GM18507 (cell line): ENCODE results near the gene HNRNPH1.

Source experiments
- DNase-seq: peaks from one replicate; pipeline ENCODE4 v3.0.0; 2011; ENCODE audit warnings: low read depth; ENCODE audit not compliant: insufficient read length; ENCODE audit errors: extremely low spot score
- FAIRE-seq: peaks from 2 replicates; lab custom pipeline; 2011; peaks lifted over from hg19 to GRCh38; lab: Jason Lieb, UNC

HNRNPH1 gene

GRCh38 chr5:179624841-179625271, 1.4 kb upstream of the HNRNPH1 start:
- no peak for FAIRE-seq
- DNase-seq, result no peak

GRCh38 chr5:179623906-179624741, 653 bp upstream of the HNRNPH1 start:
- FAIRE-seq (no peak), DNase-seq (no peak)

- no peak for FAIRE-seq
- no peak for DNase-seq
These were observed 1.8 kb downstream of the HNRNPH1 start for GRCh38 chr5:179621551-179622214.

DNA sequence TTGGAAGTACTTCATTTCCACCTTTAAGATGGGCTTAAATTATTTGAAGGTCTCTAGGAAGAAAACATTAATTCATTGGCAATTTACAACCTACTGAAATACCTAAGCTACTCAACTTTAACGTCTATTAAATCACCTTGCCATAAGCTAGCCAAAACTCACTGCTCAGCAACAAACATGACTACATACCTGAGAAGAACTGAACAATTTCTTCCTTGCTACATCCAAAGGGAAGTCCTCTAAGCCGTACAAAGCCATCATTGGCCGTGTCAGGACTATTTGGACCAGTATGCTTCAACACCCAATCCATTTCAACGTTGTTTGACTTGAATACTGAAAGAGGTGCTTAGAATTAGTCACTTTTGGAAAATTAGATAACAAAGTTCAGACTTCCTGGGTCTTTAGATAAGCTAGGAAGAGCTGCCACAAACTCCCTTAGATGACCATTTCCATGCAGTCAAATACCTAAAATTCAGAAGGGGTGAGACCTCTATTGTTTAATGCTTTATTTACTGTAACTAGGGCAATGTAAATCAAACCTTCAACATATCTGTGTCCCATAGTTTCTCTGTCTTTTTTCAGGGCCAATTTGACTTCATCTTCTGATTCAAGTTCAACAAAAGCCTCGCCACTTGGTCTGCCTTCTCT, 2.6 kb downstream of the HNRNPH1 start:
- FAIRE-seq (no peak), DNase-seq (no peak)

DNA sequence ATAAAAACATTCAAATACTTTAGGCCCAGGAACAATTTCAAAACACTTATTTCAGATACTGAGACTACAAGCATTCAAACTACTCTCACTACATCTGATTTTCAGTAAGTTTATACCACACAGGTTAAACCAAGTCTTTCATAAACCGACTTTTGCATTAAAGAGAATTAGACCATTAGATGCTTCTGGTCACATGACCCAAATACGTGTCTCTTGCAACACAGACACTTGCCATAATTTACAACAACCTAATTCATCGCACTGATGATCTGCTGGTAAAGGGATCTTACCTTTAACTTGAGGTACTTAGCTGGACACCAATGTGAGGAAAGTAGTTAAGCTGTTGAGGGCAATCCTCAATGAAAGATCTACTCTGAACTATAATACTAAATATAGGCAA, 3.2 kb downstream of the HNRNPH1 start:
- DNase-seq (no peak), FAIRE-seq (no peak)

DNA sequence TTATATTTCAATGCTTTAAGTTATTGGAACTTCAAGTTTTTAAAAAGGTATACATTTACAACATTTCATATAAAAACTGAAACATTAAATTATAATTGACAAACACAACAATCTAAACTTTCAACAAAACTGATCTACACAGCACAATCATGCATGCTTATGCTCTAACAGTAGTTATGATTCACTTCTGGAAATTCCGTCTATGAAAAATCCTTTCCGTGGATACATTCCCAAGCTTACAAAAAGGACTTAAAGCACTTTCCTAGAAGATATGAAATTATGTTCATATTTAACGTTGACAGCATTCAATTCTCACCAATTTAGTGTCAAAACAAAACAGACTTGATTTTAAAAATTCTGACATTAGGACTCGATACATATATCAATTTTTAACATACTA, 3.7 kb downstream of the HNRNPH1 start:
- FAIRE-seq, result no peak
- no peak for DNase-seq

GRCh38 chr5:179618923-179619554, 4.4 kb downstream of the HNRNPH1 start:
- DNase-seq, result no peak
- no peak for FAIRE-seq

DNA sequence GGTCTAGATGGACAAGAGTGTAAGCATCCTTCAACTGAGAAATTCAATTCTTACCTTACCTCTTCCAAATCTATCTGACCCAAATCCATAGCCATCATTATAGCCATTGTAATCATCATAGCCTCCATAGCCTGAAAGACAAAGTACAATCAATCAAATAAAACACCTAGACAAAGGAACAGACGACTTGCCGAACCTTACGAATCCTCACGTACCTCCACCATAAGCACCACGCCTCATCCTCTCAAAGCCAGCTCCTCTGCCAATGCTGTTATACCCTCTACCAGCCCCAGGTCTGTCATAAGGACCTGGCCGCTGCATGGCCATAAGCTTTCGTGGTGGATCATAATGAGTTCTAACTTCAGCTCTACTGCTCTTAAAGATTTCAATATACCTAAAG, 5.5 kb downstream of the HNRNPH1 start:
- DNase-seq (no peak), FAIRE-seq (no peak)

- DNase-seq, result no peak
- FAIRE-seq, result no peak
These were observed 7.4 kb downstream of the HNRNPH1 start for GRCh38 chr5:179616002-179616594.

GRCh38 chr5:179615203-179615602, 8.3 kb downstream of the HNRNPH1 start:
- no peak for DNase-seq
- FAIRE-seq, result no peak

DNA sequence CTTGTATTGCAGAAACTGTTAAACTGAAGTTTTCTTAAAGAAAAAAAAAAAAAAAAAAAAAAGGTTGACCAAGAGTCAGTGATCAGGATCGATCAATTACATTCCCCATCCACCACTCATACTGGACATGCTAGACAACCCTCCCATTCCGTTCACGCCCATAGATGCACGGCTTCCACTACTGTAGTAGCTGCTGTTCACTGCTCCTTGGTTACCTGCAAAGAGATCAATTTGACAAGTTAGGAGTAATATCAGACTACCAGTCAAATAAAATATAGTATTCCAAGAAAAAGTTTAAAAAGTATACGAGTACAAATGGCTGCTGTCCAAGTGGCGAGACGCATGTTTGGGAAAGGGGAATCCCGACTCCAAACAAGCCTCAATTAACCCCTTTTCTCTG, 8.7 kb downstream of the HNRNPH1 start:
- FAIRE-seq, result no peak
- DNase-seq, result no peak

DNA sequence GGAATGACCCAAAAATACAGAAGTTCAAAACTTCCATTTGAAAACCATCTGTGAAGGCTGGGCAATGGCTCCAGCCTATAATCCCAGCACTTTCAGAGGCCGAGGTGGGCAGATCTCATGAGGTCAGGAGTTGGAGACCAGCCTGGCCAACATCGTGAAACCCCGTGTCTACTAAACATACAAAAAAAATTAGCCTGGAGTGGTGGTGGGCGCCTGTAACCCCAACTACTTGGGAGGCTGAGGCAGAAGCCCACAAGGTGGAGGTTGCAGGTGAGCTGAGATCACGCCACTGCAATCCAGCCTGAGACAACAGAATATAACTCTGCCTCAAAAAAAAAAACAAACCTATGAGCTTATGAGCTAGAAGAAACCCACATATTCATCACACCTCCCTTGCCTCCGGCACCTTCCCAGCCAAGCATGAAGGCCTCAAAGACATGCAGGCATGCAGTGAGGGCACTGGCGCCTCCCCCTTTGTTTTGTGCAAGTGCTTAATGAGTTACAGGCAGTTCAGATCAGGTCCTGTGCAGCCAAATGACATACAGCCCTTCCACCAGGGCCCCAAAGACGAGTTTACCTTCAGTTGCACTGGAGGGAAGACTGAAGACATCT, 9.9 kb downstream of the HNRNPH1 start:
- DNase-seq (no peak), FAIRE-seq (no peak)

GRCh38 chr5:179612577-179613459, 10.7 kb downstream of the HNRNPH1 start:
- no peak for DNase-seq
- no peak for FAIRE-seq

DNA sequence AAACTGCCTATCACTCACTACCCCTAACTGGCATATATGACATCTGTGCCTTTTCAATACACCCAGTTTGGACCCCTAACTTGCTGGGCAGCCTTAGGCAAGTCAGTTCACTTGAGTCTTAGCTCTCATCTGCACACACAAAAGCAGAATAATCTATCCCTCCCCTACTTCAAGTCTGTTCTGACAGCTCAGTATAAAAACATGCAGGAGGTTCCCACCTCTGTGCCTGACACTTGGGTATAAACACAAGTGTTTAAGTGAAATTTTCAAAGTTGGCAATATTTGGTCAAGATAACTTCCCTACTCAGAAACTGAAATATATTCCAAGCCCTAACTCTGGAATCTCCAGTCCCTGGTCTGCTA, 12.6 kb downstream of the HNRNPH1 start:
- DNase-seq, result no peak
- no peak for FAIRE-seq

- no peak for FAIRE-seq
- no peak for DNase-seq
These were observed 13.2 kb downstream of the HNRNPH1 start for GRCh38 chr5:179610109-179610902.

DNA sequence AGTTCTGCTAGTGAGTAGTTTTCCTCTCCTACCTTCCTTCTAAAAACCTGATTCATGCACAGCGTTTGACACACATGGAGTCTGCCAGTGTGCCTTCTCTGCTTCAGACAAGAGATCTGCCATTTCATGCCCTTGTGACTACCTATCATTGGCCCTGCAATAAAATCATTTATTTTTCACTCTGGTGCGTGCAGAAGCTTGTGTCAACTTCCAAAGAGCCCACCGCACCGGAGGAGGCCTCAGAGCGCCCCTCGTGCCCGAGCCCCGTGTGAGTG, 13.7 kb downstream of the HNRNPH1 start:
- DNase-seq, result no peak
- no peak for FAIRE-seq

GRCh38 chr5:179608131-179608581, 15.3 kb downstream of the HNRNPH1 start:
- FAIRE-seq (no peak), DNase-seq (no peak)
